H1 (cell line): ENCODE data around the gene NDRG4. TPM values are rescaled to one million over a fixed set of nuclear protein-coding genes. Genes with fewer than 3 reads are reported as not detected.

Experiments used
- EP300 ChIP-seq, 2 experiments: IDR thresholded peaks; 1 replicate in 1 of 2; 2 replicates in 1 of 2; pipeline ENCODE4 v1.6.1; 2011 to 2012; ENCODE audit warnings: low read depth in 2 of 2, low read length in 2 of 2, mild to moderate bottlenecking in 2 of 2, borderline replicate concordance in 1 of 2, inconsistent platforms in 1 of 2, moderate library complexity in 1 of 2
- POLR2AphosphoS5 ChIP-seq: IDR thresholded peaks from 2 replicates; pipeline ENCODE4 v1.6.1; 2011; ENCODE audit warnings: low read depth, low read length
- RAD21 ChIP-seq, 2 experiments: IDR thresholded peaks in 1 of 2; conservative IDR thresholded peaks in 1 of 2; 2 replicates each; pipeline ENCODE4 v1.6.1; 2011; ENCODE audit warnings: low read depth in 2 of 2, low read length in 2 of 2, improper control_type of control experiment in 1 of 2, inconsistent platforms in 1 of 2, mild to moderate bottlenecking in 1 of 2, moderate library complexity in 1 of 2
- SP1 ChIP-seq: IDR thresholded peaks from 2 replicates; pipeline ENCODE4 v1.6.1; 2011; ENCODE audit warnings: low read depth, low read length
- TCF12 ChIP-seq: IDR thresholded peaks from 2 replicates; pipeline ENCODE4 v1.6.1; 2011; ENCODE audit warnings: low read depth, mild to moderate bottlenecking, low read length
- TEAD4 ChIP-seq: IDR thresholded peaks from 2 replicates; pipeline ENCODE4 v1.6.1; 2012; ENCODE audit warnings: low read depth, low read length, inconsistent platforms, mixed read lengths
- YY1 ChIP-seq: IDR thresholded peaks from 2 replicates; pipeline ENCODE4 v1.6.1; 2011; ENCODE audit warnings: low read depth, mild to moderate bottlenecking, low read length
- ZNF274 ChIP-seq: IDR thresholded peaks from 2 replicates; pipeline ENCODE4 v1.7.0; 2012; ENCODE audit warnings: low read length, borderline replicate concordance; ENCODE audit errors: extremely low read depth
- polyA plus RNA-seq, 7 experiments: library from polyadenylated mRNA; depleted of rRNA in 3 of 7; stranded (reverse) in 5 of 7; unstranded in 2 of 7; fragments of >200 nt in 5 of 7; fragments of 200-250 nt in 2 of 7; gene quantifications; 1 replicate in 5 of 7; 2 replicates in 1 of 7; 4 replicates in 1 of 7; pipeline versions ENCODE4 v1.2.1 to v1.2.3, GENCODE V29; 2011 to 2013; ENCODE audit warnings: missing spikeins in 2 of 7, mixed read lengths in 2 of 7
- total RNA-seq: library from RNA; stranded (reverse); fragmentation: NEBNext Ultra II Directional; extraction: Animal tissue kit (Norgen Biotek cat#: 25700); gene quantifications from 2 replicates; pipeline ENCODE4 v1.2.1, GENCODE V29; 2021
- TF ChIP-seq, protein P1 (sequence below): IDR thresholded peaks from 2 replicates; pipeline ENCODE4 v1.6.1; 2012; ENCODE audit warnings: low read length, inconsistent platforms

Gene NDRG4
- total and polyA plus RNA-seq, 2 of the 8 experiments (the other 6 are each of a cell fraction or from before 2014, with no cell fraction given) = 20.8 to 30.9 TPM

DNA sequence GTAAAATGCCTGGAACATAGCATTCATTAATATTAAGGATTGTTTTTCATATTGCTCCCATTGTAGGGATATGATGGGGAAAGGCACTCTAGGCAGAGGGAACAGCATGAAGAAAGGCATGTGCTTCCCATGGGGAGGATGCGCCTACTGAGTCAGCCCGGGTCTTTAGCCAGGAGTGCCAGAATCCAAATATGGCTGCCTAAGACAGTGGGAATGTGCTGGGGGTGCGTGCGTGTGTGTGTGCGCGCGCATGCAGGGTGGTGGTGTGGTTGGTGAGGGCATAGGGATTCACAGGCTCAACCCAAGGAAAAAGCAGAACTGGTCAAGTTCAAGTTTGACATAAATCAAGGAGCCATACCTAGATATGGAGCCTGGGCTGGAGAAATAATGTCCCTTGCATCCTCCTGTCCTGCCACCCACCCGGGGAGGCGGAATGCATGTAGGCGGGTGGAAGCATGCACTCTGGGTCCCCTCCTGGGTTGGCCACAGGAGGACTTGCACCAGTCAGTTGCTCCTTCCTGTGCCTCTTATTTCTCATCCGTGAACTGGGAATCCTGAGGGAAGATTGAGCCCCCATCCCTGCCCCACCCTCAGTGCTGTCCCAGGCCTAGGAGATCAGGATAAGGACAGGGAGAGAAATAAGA, 18.6 kb upstream of the NDRG4 start (continued):
- TF ChIP-seq, protein P1, sequence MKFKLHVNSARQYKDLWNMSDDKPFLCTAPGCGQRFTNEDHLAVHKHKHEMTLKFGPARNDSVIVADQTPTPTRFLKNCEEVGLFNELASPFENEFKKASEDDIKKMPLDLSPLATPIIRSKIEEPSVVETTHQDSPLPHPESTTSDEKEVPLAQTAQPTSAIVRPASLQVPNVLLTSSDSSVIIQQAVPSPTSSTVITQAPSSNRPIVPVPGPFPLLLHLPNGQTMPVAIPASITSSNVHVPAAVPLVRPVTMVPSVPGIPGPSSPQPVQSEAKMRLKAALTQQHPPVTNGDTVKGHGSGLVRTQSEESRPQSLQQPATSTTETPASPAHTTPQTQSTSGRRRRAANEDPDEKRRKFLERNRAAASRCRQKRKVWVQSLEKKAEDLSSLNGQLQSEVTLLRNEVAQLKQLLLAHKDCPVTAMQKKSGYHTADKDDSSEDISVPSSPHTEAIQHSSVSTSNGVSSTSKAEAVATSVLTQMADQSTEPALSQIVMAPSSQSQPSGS = no peak
- TF ChIP-seq YY1 (no peak), EP300 (IDR thresholded peaks at IDR 0.05; ENCODE audit: borderline replicate concordance in 1 of 2, low read depth in 2 of 2, low read length in 2 of 2) (no peak), RAD21 (IDR thresholded peaks at IDR 0.05 in 1 of 2, conservative IDR thresholded peaks at IDR 0.05 in 1 of 2; ENCODE audit: low read depth in 2 of 2, low read length in 2 of 2) (no peak), TEAD4 (no peak), TCF12 (no peak), POLR2AphosphoS5 (no peak), SP1 (no peak), ZNF274 (no peak)
- TF ChIP-seq, all 59 proteins: peak for 0
